GM19099 (cell line): ENCODE results near the gene TENM4.

Source experiments
- POLR2A ChIP-seq: IDR thresholded peaks from 3 replicates; pipeline ENCODE4 v1.6.1; 2011; ENCODE audit warnings: low read depth; ENCODE audit not compliant: insufficient read length; ENCODE audit errors: extremely low read depth

TENM4 gene

GRCh38 chr11:78855116-78855515 lies 585.7 kb downstream of the TENM4 start:
- no peak for TF ChIP-seq POLR2A

- TF ChIP-seq POLR2A, result no peak
Observed at GRCh38 chr11:78853521-78853920, 587.3 kb downstream of the TENM4 start.

- no peak for TF ChIP-seq POLR2A
Observed at GRCh38 chr11:78851878-78852586, 588.8 kb downstream of the TENM4 start.

- TF ChIP-seq POLR2A, result no peak
Observed at GRCh38 chr11:78850078-78850477, 590.8 kb downstream of the TENM4 start.

GRCh38 chr11:78846269-78846668 lies 594.6 kb downstream of the TENM4 start:
- TF ChIP-seq POLR2A, result no peak

GRCh38 chr11:78845496-78845895 lies 595.3 kb downstream of the TENM4 start:
- TF ChIP-seq POLR2A, result no peak

- no peak for TF ChIP-seq POLR2A
Observed at GRCh38 chr11:78841456-78842060, 599.3 kb downstream of the TENM4 start.

GRCh38 chr11:78840623-78841022 lies 600.2 kb downstream of the TENM4 start:
- TF ChIP-seq POLR2A, result no peak

GRCh38 chr11:78840200-78840599 lies 600.6 kb downstream of the TENM4 start:
- TF ChIP-seq POLR2A, result no peak

GRCh38 chr11:78838417-78838816 lies 602.4 kb downstream of the TENM4 start:
- no peak for TF ChIP-seq POLR2A

GRCh38 chr11:78835646-78836045 lies 605.2 kb downstream of the TENM4 start:
- TF ChIP-seq POLR2A, result no peak

- TF ChIP-seq POLR2A, result no peak
Observed at GRCh38 chr11:78834886-78835285, 605.9 kb downstream of the TENM4 start.

- no peak for TF ChIP-seq POLR2A
Observed at GRCh38 chr11:78833237-78833636, 607.6 kb downstream of the TENM4 start.

GRCh38 chr11:78832226-78832947 lies 608.4 kb downstream of the TENM4 start:
- no peak for TF ChIP-seq POLR2A

GRCh38 chr11:78831571-78831970 lies 609.3 kb downstream of the TENM4 start:
- TF ChIP-seq POLR2A, result no peak

GRCh38 chr11:78830277-78830819 lies 610.5 kb downstream of the TENM4 start:
- no peak for TF ChIP-seq POLR2A
